AG04450 (cell line): ENCODE data around the gene NDUFAF5. TPM values are rescaled to one million over a fixed set of nuclear protein-coding genes. Genes with fewer than 3 reads are reported as not detected.

Source experiments
- CTCF ChIA-PET: fragments of 300-600, 350-600 bp; formaldehyde crosslinking; extraction: SDS; loops from one replicate; lab custom pipeline; 2022; ENCODE audit warnings: antibody characterized with exemption, inconsistent platforms; lab: Charles Lee
- POLR2A ChIA-PET: fragments of 350-600 bp; formaldehyde crosslinking; extraction: SDS; loops from one replicate; lab custom pipeline; 2021; ENCODE audit warnings: antibody characterized with exemption, inconsistent platforms; lab: Yijun Ruan, JAX
- DNase-seq: peaks from one replicate; pipeline ENCODE4 v3.0.0-alpha.2; 2011; ENCODE audit warnings: low read depth, low spot score
- H3K27ac ChIP-seq: one replicate; pipeline ENCODE4 v1.5.1; 2012; ENCODE audit warnings: low read depth, low read length, control low read depth
- H3K27me3 ChIP-seq: one replicate; pipeline ENCODE4 v1.6.0; 2012; ENCODE audit warnings: low read length; ENCODE audit not compliant: control insufficient read depth, insufficient read depth
- H3K4me3 ChIP-seq: 2 replicates; pipeline ENCODE4 v1.5.1; 2011; ENCODE audit warnings: mild to moderate bottlenecking, low read depth, low read length, control low read depth
- H3K9me3 ChIP-seq: 2 replicates; pipeline ENCODE4 v1.5.1; 2012; ENCODE audit warnings: low read length; ENCODE audit not compliant: control insufficient read depth, insufficient read depth
- CTCF ChIP-seq: IDR thresholded peaks from 2 replicates; pipeline ENCODE4 v1.5.1; 2011; ENCODE audit warnings: low read depth, low read length, control low read depth, inconsistent platforms
- polyA plus RNA-seq: library from polyadenylated mRNA; depleted of rRNA; stranded (reverse); fragments of >200 nt; gene quantifications from 2 replicates; pipeline ENCODE4 v1.2.3, GENCODE V29; 2011

Gene NDUFAF5
- polyA plus RNA-seq, 1 experiment: 24.1 TPM

- no peaks in the 10 kb centered on the region for H3K27me3 ChIP-seq
- ChIA-PET CTCF (interaction anchor here (1.4 to 5.4 kb wide), 2 partner anchors 9 to 698 kb away, joined by 3 to 43 read pairs; no protein-coding TSS in a partner anchor), POLR2A (no interaction called here)
- no peak for DNase-seq
- TF ChIP-seq CTCF: no peak
- no peak overlapping the region for H3K4me3 ChIP-seq
- H3K27ac ChIP-seq: no peak overlapping the region
- no peaks in the 10 kb centered on the region for H3K9me3 ChIP-seq
Observed at GRCh38 chr20:13816757-13817156, 31.9 kb downstream of the NDUFAF5 start.

GRCh38 chr20:13817342-13817741 lies 32.5 kb downstream of the NDUFAF5 start:
- no peak overlapping the region for H3K4me3 ChIP-seq
- no peaks in the 10 kb centered on the region for H3K9me3 ChIP-seq
- DNase-seq: no peak
- ChIA-PET CTCF (interaction anchor here (1.4 to 5.9 kb wide), 3 partner anchors 9 to 698 kb away, joined by 3 to 59 read pairs (median 43); no protein-coding TSS in a partner anchor), POLR2A (no interaction called here)
- no peak overlapping the region for H3K27ac ChIP-seq
- no peak for TF ChIP-seq CTCF
- no peaks in the 10 kb centered on the region for H3K27me3 ChIP-seq

GRCh38 chr20:13819885-13820645 lies 35.2 kb downstream of the NDUFAF5 start:
- H3K27me3 ChIP-seq: no peaks in the 10 kb centered on the region
- no peak overlapping the region for H3K4me3 ChIP-seq
- POLR2A ChIA-PET: no interaction called here
- CTCF ChIA-PET: interaction anchor here (0.5 to 5.9 kb wide), 30 partner anchors 8 to 856 kb away, joined by 3 to 59 read pairs (median 4); partner anchors contain the start of gene MACROD2
- DNase-seq: no peak
- H3K27ac ChIP-seq: no peak overlapping the region
- TF ChIP-seq CTCF: peak; percentile 70
- no peaks in the 10 kb centered on the region for H3K9me3 ChIP-seq

GRCh38 chr20:13821876-13822275 lies 37.0 kb downstream of the NDUFAF5 start:
- Histone ChIP-seq H3K27me3 (no peaks in the 10 kb centered on the region), H3K27ac (no peak overlapping the region), H3K9me3 (no peaks in the 10 kb centered on the region), H3K4me3 (no peak overlapping the region)
- DNase-seq: no peak
- CTCF ChIA-PET: interaction anchor here (1.3 to 5.9 kb wide), 4 partner anchors 14 to 232 kb away, joined by 4 to 59 read pairs (median 24); no protein-coding TSS in a partner anchor
- TF ChIP-seq CTCF: no peak
- POLR2A ChIA-PET: no interaction called here

- DNase-seq: no peak
- Histone ChIP-seq H3K27ac (no peak overlapping the region), H3K27me3 (no peaks in the 10 kb centered on the region), H3K4me3 (no peak overlapping the region), H3K9me3 (no peaks in the 10 kb centered on the region)
- ChIA-PET POLR2A (no interaction called here), CTCF (interaction anchor here (1.0 to 5.9 kb wide), 4 partner anchors 12 to 231 kb away, joined by 4 to 59 read pairs (median 4); no protein-coding TSS in a partner anchor)
- no peak for TF ChIP-seq CTCF
Observed at GRCh38 chr20:13822459-13822858, 37.6 kb downstream of the NDUFAF5 start.
